ENCODE data around the gene WNT5A.

Gene WNT5A

GRCh38 chr3:55442861-55443260 is 44.2 kb downstream of the WNT5A start:
- DNase-seq, result no peak

- DNase-seq, result no peak
These were observed 45.6 kb downstream of the WNT5A start for GRCh38 chr3:55441499-55441898.

GRCh38 chr3:55440104-55440708 is 46.9 kb downstream of the WNT5A start:
- DNase-seq, result no peak

GRCh38 chr3:55439657-55440056 is 47.4 kb downstream of the WNT5A start:
- DNase-seq, result no peak

GRCh38 chr3:55436644-55437043 is 50.5 kb downstream of the WNT5A start:
- no peak for DNase-seq

GRCh38 chr3:55435491-55435890 is 51.6 kb downstream of the WNT5A start:
- DNase-seq, result no peak

GRCh38 chr3:55434789-55435188 is 52.3 kb downstream of the WNT5A start:
- DNase-seq, result no peak

- no peak for DNase-seq
These were observed 56.1 kb downstream of the WNT5A start for GRCh38 chr3:55431041-55431440.

GRCh38 chr3:55427739-55428138 is 59.4 kb downstream of the WNT5A start:
- DNase-seq, result no peak

GRCh38 chr3:55426486-55426885 is 60.6 kb downstream of the WNT5A start:
- DNase-seq, result no peak

GRCh38 chr3:55423782-55424181 is 63.3 kb downstream of the WNT5A start:
- no peak for DNase-seq

GRCh38 chr3:55417211-55417610 is 69.9 kb downstream of the WNT5A start:
- DNase-seq, result no peak

- no peak for DNase-seq
These were observed 70.7 kb downstream of the WNT5A start for GRCh38 chr3:55416331-55416821.
